GM23248 (cell line): ENCODE results near the gene ADAMTS17. TPM values are rescaled to one million over a fixed set of nuclear protein-coding genes. Genes with fewer than 3 reads are reported as not detected.

Experiments
- DNase-seq: peaks from one replicate; pipeline ENCODE4 v3.0.0-alpha.2; 2015
- H2AFZ ChIP-seq: fragments of 200-600 bp; sonication (generic); 2 replicates; pipeline ENCODE4 v1.6.1; 2016; ENCODE audit warnings: antibody characterized with exemption
- H3F3A ChIP-seq: fragments of 200-600 bp; sonication (generic); 2 replicates; pipeline ENCODE4 v1.6.1; 2016; ENCODE audit warnings: mild to moderate bottlenecking, antibody characterized with exemption, mixed run types; ENCODE audit not compliant: insufficient read depth
- H3K27ac ChIP-seq: fragments of 200-600 bp; sonication (generic); 2 replicates; pipeline ENCODE4 v1.5.1; 2016; ENCODE audit warnings: mild to moderate bottlenecking
- H3K27me3 ChIP-seq: fragments of 200-600 bp; sonication (generic); replicated peaks from 2 replicates; pipeline ENCODE4 v1.6.1; 2016; ENCODE audit warnings: mild to moderate bottlenecking; ENCODE audit not compliant: insufficient read depth
- H3K36me3 ChIP-seq: fragments of 200-600 bp; sonication (generic); 2 replicates; pipeline ENCODE4 v1.6.1; 2016; ENCODE audit warnings: low read depth, mild to moderate bottlenecking
- H3K4me1 ChIP-seq: fragments of 200-600 bp; sonication (generic); 2 replicates; pipeline ENCODE4 v1.6.1; 2016; ENCODE audit warnings: mild to moderate bottlenecking; ENCODE audit not compliant: insufficient read depth
- H3K4me2 ChIP-seq: fragments of 200-600 bp; sonication (generic); one replicate; pipeline ENCODE4 v1.6.1; 2016; ENCODE audit warnings: mild to moderate bottlenecking; ENCODE audit not compliant: unreplicated experiment
- H3K4me3 ChIP-seq: fragments of 200-600 bp; sonication (generic); 2 replicates; pipeline ENCODE4 v1.5.1; 2016; ENCODE audit warnings: mild to moderate bottlenecking
- H3K79me2 ChIP-seq: fragments of 200-600 bp; sonication (generic); 2 replicates; pipeline ENCODE4 v1.6.1; 2016; ENCODE audit warnings: mild to moderate bottlenecking; ENCODE audit not compliant: insufficient read depth
- H3K9ac ChIP-seq: fragments of 200-600 bp; sonication (generic); 2 replicates; pipeline ENCODE4 v1.6.1; 2016; ENCODE audit warnings: mild to moderate bottlenecking
- H3K9me2 ChIP-seq: fragments of 200-600 bp; sonication (generic); 2 replicates; pipeline ENCODE4 v1.6.1; 2016; ENCODE audit warnings: mixed run types, mild to moderate bottlenecking, moderate library complexity; ENCODE audit not compliant: insufficient read depth
- H3K9me3 ChIP-seq: fragments of 200-600 bp; sonication (generic); one replicate; pipeline ENCODE4 v1.6.1; 2017; ENCODE audit warnings: low read depth
- H4K20me1 ChIP-seq: fragments of 200-600 bp; sonication (generic); 2 replicates; pipeline ENCODE4 v1.6.0; 2016; ENCODE audit not compliant: insufficient read depth
- EZH2 ChIP-seq: fragments of 200-600 bp; sonication (generic); IDR thresholded peaks from 2 replicates; pipeline ENCODE4 v1.6.1; 2018; ENCODE audit warnings: antibody characterized with exemption, mild to moderate bottlenecking; ENCODE audit not compliant: insufficient read depth, poor library complexity, severe bottlenecking
- EZH2phosphoT487 ChIP-seq: fragments of 200-600 bp; sonication (generic); IDR thresholded peaks from 2 replicates; pipeline ENCODE4 v1.6.1; 2018; ENCODE audit warnings: antibody characterized with exemption, moderate library complexity, mild to moderate bottlenecking, low read depth; ENCODE audit not compliant: insufficient read depth
- WGBS, 2 experiments: methylation state at CpG; one replicate each; pipeline ENCODE4 v1.1.6; 2015 to 2017; ENCODE audit warnings: low lambda C conversion rate in 2 of 2, low coverage in 1 of 2; ENCODE audit errors: missing lambda C conversion rate in 2 of 2; 5-methylcytosine and 5-hydroxymethylcytosine counted together
- in situ Hi-C: fragments of 300-500 bp; cut with MboI; formaldehyde crosslinking; loops from 2 replicates; pipeline ENCODE4 v1.15.0; 2020
- polyA plus RNA-seq: library from polyadenylated mRNA; unstranded; fragments of >200 nt; fragmentation: Nextera tagmentation; extraction: Ambion mirVana; gene quantifications from 2 replicates; pipeline ENCODE4 v1.2.1, GENCODE V29; 2016
- total RNA-seq: library from RNA; depleted of rRNA; stranded (reverse); fragments of >200 nt; shearing (Covaris generic); gene quantifications from 2 replicates; pipeline ENCODE4 v1.2.3, GENCODE V29; 2014

ADAMTS17 gene
- total and polyA plus RNA-seq, 2 experiments from 2014 or later, result not detected

GRCh38 chr15:100113351-100114080 lies 228.3 kb downstream of the ADAMTS17 start:
- no peaks in the 10 kb centered on the region for H3K9me3 ChIP-seq
- H3K9me2 ChIP-seq, result no peaks in the 10 kb centered on the region
- H3K4me3 ChIP-seq, result no peak overlapping the region
- H3K36me3 ChIP-seq, result no peaks in the 10 kb centered on the region
- 51 to 54% methylated on average over 16 of the region's 16 CpGs for WGBS, 2 experiments
- no peak overlapping the region for H3K9ac ChIP-seq
- no peaks in the 10 kb centered on the region for H3F3A ChIP-seq
- no peaks in the 10 kb centered on the region for H3K79me2 ChIP-seq
- in situ Hi-C loops, result no loop called here
- no peak overlapping the region for H3K27ac ChIP-seq
- no peak overlapping the region for H2AFZ ChIP-seq
- no peak overlapping the region for H3K4me2 ChIP-seq
- H4K20me1 ChIP-seq, result no peaks in the 10 kb centered on the region
- TF ChIP-seq EZH2phosphoT487 (no peak), EZH2 (no peak)
- no peaks in the 10 kb centered on the region for H3K27me3 ChIP-seq
- H3K4me1 ChIP-seq, result peaks cover 11% of the 10 kb centered on the region; the same call in 1 of the 2 replicates
- no peak for DNase-seq

- Histone ChIP-seq H3F3A (no peaks in the 10 kb centered on the region), H3K9me3 (no peaks in the 10 kb centered on the region), H3K4me1 (peaks cover 11% of the 10 kb centered on the region; the same call in 1 of the 2 replicates), H3K79me2 (no peaks in the 10 kb centered on the region), H3K4me2 (no peak overlapping the region), H4K20me1 (no peaks in the 10 kb centered on the region), H3K27me3 (no peaks in the 10 kb centered on the region), H3K36me3 (no peaks in the 10 kb centered on the region), H3K4me3 (no peak overlapping the region), H2AFZ (no peak overlapping the region), H3K27ac (no peak overlapping the region), H3K9me2 (no peaks in the 10 kb centered on the region), H3K9ac (no peak overlapping the region)
- no peak for TF ChIP-seq EZH2phosphoT487
- TF ChIP-seq EZH2, result no peak
- DNase-seq, result no peak
- 62 to 67% methylated on average over 14 of the region's 14 CpGs for WGBS, 2 experiments
- in situ Hi-C loops, result no loop called here
Observed at GRCh38 chr15:100112636-100113305, 229.0 kb downstream of the ADAMTS17 start.

- TF ChIP-seq EZH2 (no peak), EZH2phosphoT487 (no peak)
- in situ Hi-C loops, result no loop called here
- H2AFZ ChIP-seq, result no peak overlapping the region
- no peaks in the 10 kb centered on the region for H3K9me3 ChIP-seq
- H3K4me2 ChIP-seq, result no peak overlapping the region
- H4K20me1 ChIP-seq, result no peaks in the 10 kb centered on the region
- no peaks in the 10 kb centered on the region for H3K79me2 ChIP-seq
- no peak overlapping the region for H3K9ac ChIP-seq
- DNase-seq, result no peak
- H3K4me3 ChIP-seq, result no peak overlapping the region
- no peaks in the 10 kb centered on the region for H3F3A ChIP-seq
- no peaks in the 10 kb centered on the region for H3K27me3 ChIP-seq
- no peak overlapping the region for H3K27ac ChIP-seq
- peaks cover 11% of the 10 kb centered on the region; the same call in 1 of the 2 replicates for H3K4me1 ChIP-seq
- no peaks in the 10 kb centered on the region for H3K9me2 ChIP-seq
- no peaks in the 10 kb centered on the region for H3K36me3 ChIP-seq
- 75 to 78% methylated on average over 5 of the region's 5 CpGs for WGBS, 2 experiments
Observed at GRCh38 chr15:100112061-100112420, 229.7 kb downstream of the ADAMTS17 start.

- Histone ChIP-seq H3K4me2 (peak overlapping the region; percentile 42), H3K4me1 (peaks cover 11% of the 10 kb centered on the region; the same call in 1 of the 2 replicates), H3K9me2 (no peaks in the 10 kb centered on the region), H3K27me3 (no peaks in the 10 kb centered on the region), H2AFZ (0 out of 2 replicates have a peak overlapping the region, but pooled peaks have one; percentile 25), H3K4me3 (no peak overlapping the region), H3K36me3 (no peaks in the 10 kb centered on the region), H3K9me3 (no peaks in the 10 kb centered on the region), H3K79me2 (no peaks in the 10 kb centered on the region), H3K27ac (no peak overlapping the region), H3K9ac (no peak overlapping the region), H3F3A (no peaks in the 10 kb centered on the region), H4K20me1 (no peaks in the 10 kb centered on the region)
- peak; percentile 70 for DNase-seq
- WGBS, 2 experiments, result 26 to 29% methylated on average over 15 of the region's 15 CpGs
- in situ Hi-C loops, result no loop called here
- no peak for TF ChIP-seq EZH2
Observed at GRCh38 chr15:100111125-100112060, 230.4 kb downstream of the ADAMTS17 start.
